Breast epithelium (tissue), 4 donors: Measurements from ENCODE around the gene FHL3. TPM values are rescaled to one million over a fixed set of nuclear protein-coding genes. Genes with fewer than 3 reads are reported as not detected.
A peak's percentile ranks its signal among the peaks of the same experiment; 100 is the strongest.

Experiments
- DNase-seq, 2 donors: peaks; one replicate each; pipeline ENCODE4 v3.0.0-alpha.2; 2019; ENCODE audit warnings: low spot score in 2 of 2
- H3K27ac ChIP-seq, 2 donors: fragments of 200-600 bp; sonication (generic) in 1 of 2; one replicate each; pipeline ENCODE4 v1.5.1; 2016 to 2019; ENCODE audit warnings: mild to moderate bottlenecking in 1 of 2
- H3K27me3 ChIP-seq, 2 donors: fragments of 200-600 bp; sonication (generic) in 1 of 2; one replicate each; pipeline versions ENCODE4 v1.5.1 to v1.6.0; 2017 to 2019; ENCODE audit warnings: control low read depth in 1 of 2, mild to moderate bottlenecking in 1 of 2
- H3K36me3 ChIP-seq: fragments of 200-600 bp; one replicate; pipeline ENCODE4 v1.5.1; 2019
- H3K4me1 ChIP-seq, 2 donors: fragments of 200-600 bp; sonication (generic); one replicate each; pipeline ENCODE4 v1.5.1; 2016 to 2019; ENCODE audit warnings: control low read depth in 1 of 2
- H3K4me3 ChIP-seq, 3 donors: fragments of 200-600 bp; sonication (generic); 1 replicate in 2 of 3; 2 replicates in 1 of 3; pipeline ENCODE4 v1.5.1; 2016 to 2019; ENCODE audit warnings: mild to moderate bottlenecking in 3 of 3, moderate library complexity in 2 of 3
- H3K9me3 ChIP-seq, 2 donors: fragments of 200-600 bp; sonication (generic) in 1 of 2; one replicate each; pipeline ENCODE4 v1.5.1; 2016 to 2019; ENCODE audit warnings: control low read depth in 1 of 2
- CTCF ChIP-seq, 3 donors: fragments of 450-650 bp; IDR thresholded peaks; one replicate each; pipeline ENCODE4 v1.5.1; 2016 to 2017; ENCODE audit warnings: antibody characterized with exemption in 3 of 3, mild to moderate bottlenecking in 3 of 3, moderate library complexity in 3 of 3
- POLR2A ChIP-seq: fragments of 450-650 bp; IDR thresholded peaks from one replicate; pipeline ENCODE4 v1.6.1; 2016; ENCODE audit warnings: antibody characterized with exemption, mild to moderate bottlenecking, moderate library complexity
- POLR2AphosphoS5 ChIP-seq, 3 donors: sonication (generic); formaldehyde crosslinking; IDR thresholded peaks; one replicate each; pipeline ENCODE4 v1.6.1; 2017; ENCODE audit warnings: antibody characterized with exemption in 3 of 3
- intact Hi-C: fragments of 100-400 bp; cut with DNase I; formaldehyde crosslinking; loops from one replicate; pipeline ENCODE4 v1.15.1; 2023; ENCODE audit warnings: low total_unique reads
- total RNA-seq, 3 donors: library from RNA; depleted of rRNA; stranded (reverse); fragments of >200 nt; gene quantifications; one replicate each; pipeline ENCODE4 v1.1.0, GENCODE V29; 2016

Gene FHL3
- total RNA-seq, 3 donors from 2014 or later = 11.8 to 22.6 (median 21.4) TPM

GRCh38 chr1:38009088-38009840 lies 4.0 kb upstream of the FHL3 start:
- intact Hi-C loops = no loop called here
- peaks cover 3 to 7% of the 10 kb centered on the region in 2 donors for H3K4me1 ChIP-seq
- H3K9me3 ChIP-seq = no peaks in the 10 kb centered on the region
- H3K4me3 ChIP-seq = no peak overlapping the region
- no peaks in the 10 kb centered on the region for H3K27me3 ChIP-seq
- TF ChIP-seq POLR2AphosphoS5 (IDR thresholded peaks at IDR 0.05) (no peak), POLR2A (no peak), CTCF (IDR thresholded peaks at IDR 0.05) (no peak)
- H3K36me3 ChIP-seq = no peaks in the 10 kb centered on the region
- H3K27ac ChIP-seq = peak overlapping the region; percentile 59 to 71
- DNase-seq = no peak

GRCh38 chr1:38006008-38006828 lies 904 bp upstream of the FHL3 start:
- no peak for DNase-seq
- intact Hi-C loops = no loop called here

GRCh38 chr1:38004284-38005108 lies 818 bp downstream of the FHL3 start:
- Histone ChIP-seq H3K4me1 (peaks cover 5 to 18% of the 10 kb centered on the region in 2 donors), H3K4me3 (peak overlapping the region; percentile 61 to 91 (median 73)), H3K9me3 (no peaks in the 10 kb centered on the region), H3K27me3 (no peaks in the 10 kb centered on the region), H3K36me3 (no peaks in the 10 kb centered on the region), H3K27ac (peak overlapping the region; percentile 90 to 92)
- TF ChIP-seq POLR2A (no peak), POLR2AphosphoS5 (IDR thresholded peaks at IDR 0.05) (no peak), CTCF (IDR thresholded peaks at IDR 0.05) (no peak)
- DNase-seq = no peak
- intact Hi-C loops = no loop called here

More at GRCh38 chr1:38006008-38006828, 904 bp upstream of the FHL3 start:
- Histone ChIP-seq H3K4me1 (peaks cover 4 to 5% of the 10 kb centered on the region in 2 donors), H3K27ac (peak overlapping the region; percentile 90 to 92), H3K9me3 (no peaks in the 10 kb centered on the region), H3K27me3 (no peaks in the 10 kb centered on the region), H3K4me3 (peak overlapping the region; percentile 61 to 91 (median 73)), H3K36me3 (no peaks in the 10 kb centered on the region)
- TF ChIP-seq POLR2AphosphoS5 (IDR thresholded peaks at IDR 0.05) = no peak
- no peak for TF ChIP-seq POLR2A
- TF ChIP-seq CTCF (IDR thresholded peaks at IDR 0.05) = no peak

GRCh38 chr1:38003261-38004250 lies 1.8 kb downstream of the FHL3 start:
- no peaks in the 10 kb centered on the region for H3K27me3 ChIP-seq
- H3K27ac ChIP-seq = peak overlapping the region; percentile 90 to 92
- H3K4me3 ChIP-seq = peak overlapping the region; percentile 61 to 91 (median 73)
- intact Hi-C loops = no loop called here
- DNase-seq = no peak
- H3K4me1 ChIP-seq = peaks cover 5 to 27% of the 10 kb centered on the region in 2 donors
- H3K9me3 ChIP-seq = no peaks in the 10 kb centered on the region
- TF ChIP-seq CTCF (IDR thresholded peaks at IDR 0.05) (no peak), POLR2AphosphoS5 (IDR thresholded peaks at IDR 0.05) (no peak), POLR2A (no peak)
- H3K36me3 ChIP-seq = no peaks in the 10 kb centered on the region
